Smooth muscle cell (in vitro differentiated cells): ENCODE data around the gene CTSH. TPM values are rescaled to one million over a fixed set of nuclear protein-coding genes. Genes with fewer than 3 reads are reported as not detected.

Experiments
- DNase-seq: peaks from one replicate; lab custom pipeline; 2025; ENCODE audit not compliant: unreplicated experiment; lab: John Stamatoyannopoulos, UW
- H2AFZ ChIP-seq: fragments of 200-600 bp; sonication (generic); 2 replicates; pipeline ENCODE4 v1.6.0; 2016; ENCODE audit warnings: antibody characterized with exemption, low read depth, mild to moderate bottlenecking
- H3F3A ChIP-seq: fragments of 200-600 bp; sonication (generic); 2 replicates; pipeline ENCODE4 v1.6.0; 2017; ENCODE audit warnings: antibody characterized with exemption, low read depth
- H3K27ac ChIP-seq: fragments of 200-600 bp; sonication (generic); 2 replicates; pipeline ENCODE4 v1.5.1; 2016; ENCODE audit warnings: low read depth, mild to moderate bottlenecking
- H3K27me3 ChIP-seq: fragments of 200-600 bp; sonication (generic); 2 replicates; pipeline ENCODE4 v1.6.1; 2016; ENCODE audit warnings: low read depth, mild to moderate bottlenecking
- H3K36me3 ChIP-seq: fragments of 200-600 bp; sonication (generic); 2 replicates; pipeline ENCODE4 v1.5.1; 2016; ENCODE audit warnings: low read depth
- H3K4me1 ChIP-seq: fragments of 200-600 bp; sonication (generic); 2 replicates; pipeline ENCODE4 v1.5.1; 2016; ENCODE audit warnings: low read depth
- H3K4me2 ChIP-seq: fragments of 200-600 bp; sonication (generic); 2 replicates; pipeline ENCODE4 v1.6.0; 2016; ENCODE audit warnings: mild to moderate bottlenecking
- H3K4me3 ChIP-seq: fragments of 200-600 bp; sonication (generic); 2 replicates; pipeline ENCODE4 v1.5.1; 2016; ENCODE audit warnings: mild to moderate bottlenecking
- H3K79me2 ChIP-seq: fragments of 200-600 bp; sonication (generic); 2 replicates; pipeline ENCODE4 v1.6.0; 2016; ENCODE audit warnings: low read depth, mild to moderate bottlenecking
- H3K9ac ChIP-seq: fragments of 200-600 bp; sonication (generic); 2 replicates; pipeline ENCODE4 v1.6.0; 2016; ENCODE audit warnings: low read depth
- H3K9me3 ChIP-seq: fragments of 200-600 bp; sonication (generic); replicated peaks from 2 replicates; pipeline ENCODE4 v1.5.1; 2016; ENCODE audit warnings: low read depth
- H4K20me1 ChIP-seq: fragments of 200-600 bp; sonication (generic); 2 replicates; pipeline ENCODE4 v1.6.0; 2016; ENCODE audit warnings: low read depth
- CTCF ChIP-seq: fragments of 200-600 bp; sonication (generic); IDR thresholded peaks from 2 replicates; pipeline ENCODE4 v1.5.1; 2017; ENCODE audit warnings: borderline replicate concordance, mild to moderate bottlenecking, antibody characterized with exemption; ENCODE audit not compliant: insufficient read depth, poor library complexity, severe bottlenecking
- WGBS: methylation state at CpG from one replicate; pipeline ENCODE4 v1.1.7; 2016; ENCODE audit warnings: low lambda C conversion rate; 5-methylcytosine and 5-hydroxymethylcytosine counted together
- polyA plus RNA-seq: library from polyadenylated mRNA; unstranded; fragments of >200 nt; fragmentation: Nextera tagmentation; extraction: Ambion mirVana; gene quantifications from 2 replicates; pipeline ENCODE4 v1.2.1, GENCODE V29; 2016
- total RNA-seq: library from RNA; depleted of rRNA; stranded (reverse); fragments of >200 nt; gene quantifications from 2 replicates; pipeline ENCODE4 v1.2.3, GENCODE V29; 2014

Gene CTSH
- total and polyA plus RNA-seq, 2 experiments from 2014 or later, result 23.4 to 38.5 TPM

- WGBS, result 84% methylated on average over 1 of the region's 1 CpG
- no peak overlapping the region for H3K9ac ChIP-seq
- H3K9me3 ChIP-seq, result no peaks in the 10 kb centered on the region
- no peaks in the 10 kb centered on the region for H3K27me3 ChIP-seq
- no peak overlapping the region for H2AFZ ChIP-seq
- no peak overlapping the region for H3K27ac ChIP-seq
- no peaks in the 10 kb centered on the region for H4K20me1 ChIP-seq
- DNase-seq, result no peak
- no peak overlapping the region for H3K4me3 ChIP-seq
- no peak overlapping the region for H3K4me2 ChIP-seq
- H3K4me1 ChIP-seq, result no peaks in the 10 kb centered on the region
- H3K79me2 ChIP-seq, result no peaks in the 10 kb centered on the region
- no peak for TF ChIP-seq CTCF
- H3K36me3 ChIP-seq, result no peaks in the 10 kb centered on the region
- H3F3A ChIP-seq, result no peaks in the 10 kb centered on the region
Measured at GRCh38 chr15:78956937-78957336, 12.1 kb upstream of the CTSH start.

GRCh38 chr15:78955355-78955754 is 10.5 kb upstream of the CTSH start:
- Histone ChIP-seq H4K20me1 (no peaks in the 10 kb centered on the region), H3K36me3 (no peaks in the 10 kb centered on the region), H3F3A (no peaks in the 10 kb centered on the region), H3K4me1 (no peaks in the 10 kb centered on the region), H3K27ac (no peak overlapping the region), H3K9ac (no peak overlapping the region), H3K9me3 (no peaks in the 10 kb centered on the region), H3K27me3 (no peaks in the 10 kb centered on the region), H3K4me3 (no peak overlapping the region), H2AFZ (no peak overlapping the region), H3K79me2 (no peaks in the 10 kb centered on the region), H3K4me2 (no peak overlapping the region)
- no peak for DNase-seq
- WGBS, result 92% methylated on average over 5 of the region's 5 CpGs
- no peak for TF ChIP-seq CTCF

GRCh38 chr15:78951841-78952238 is 7.0 kb upstream of the CTSH start:
- no peak overlapping the region for H3K4me3 ChIP-seq
- H2AFZ ChIP-seq, result no peak overlapping the region
- H3K27ac ChIP-seq, result no peak overlapping the region
- no peak for DNase-seq
- no peaks in the 10 kb centered on the region for H3K9me3 ChIP-seq
- WGBS, result 44% methylated on average over 4 of the region's 4 CpGs
- H3K79me2 ChIP-seq, result no peaks in the 10 kb centered on the region
- H4K20me1 ChIP-seq, result no peaks in the 10 kb centered on the region
- no peaks in the 10 kb centered on the region for H3K4me1 ChIP-seq
- H3F3A ChIP-seq, result no peaks in the 10 kb centered on the region
- TF ChIP-seq CTCF, result no peak
- H3K36me3 ChIP-seq, result no peaks in the 10 kb centered on the region
- no peak overlapping the region for H3K9ac ChIP-seq
- H3K27me3 ChIP-seq, result no peaks in the 10 kb centered on the region
- no peak overlapping the region for H3K4me2 ChIP-seq
